Measurements from ENCODE around the gene ARL4A. TPM values are rescaled to one million over a fixed set of nuclear protein-coding genes. Genes with fewer than 3 reads are reported as not detected.
A peak's percentile ranks its signal among the peaks of the same experiment; 100 is the strongest.

Gene ARL4A
- total RNA-seq, 2 donors from 2014 or later, result 92.1 to 122 TPM

GRCh38 chr7:12694817-12695216, 7.4 kb downstream of the ARL4A start:
- no peaks in the 10 kb centered on the region for H3K9me3 ChIP-seq (ENCODE audit: control insufficient read depth, low read length, poor library complexity, severe bottlenecking)
- H3K4me3 Mint-ChIP-seq, result no peak overlapping the region
- peaks cover 18% of the 10 kb centered on the region for H3K4me1 Mint-ChIP-seq
- DNase-seq (no peak), ATAC-seq (no peak)
- H3K27ac Mint-ChIP-seq, result peak overlapping the region; percentile 53
- H3K27me3 Mint-ChIP-seq, result no peaks in the 10 kb centered on the region
- H3K36me3 Mint-ChIP-seq (ENCODE audit: low read depth), result no peaks in the 10 kb centered on the region

- Mint-ChIP-seq H3K4me1 (peaks cover 17% of the 10 kb centered on the region), H3K27me3 (no peaks in the 10 kb centered on the region), H3K4me3 (no peak overlapping the region), H3K27ac (peak overlapping the region; percentile 74), H3K36me3 (ENCODE audit: low read depth) (no peaks in the 10 kb centered on the region)
- no peaks in the 10 kb centered on the region for H3K9me3 ChIP-seq (ENCODE audit: control insufficient read depth, low read length, poor library complexity, severe bottlenecking)
- ATAC-seq (no peak), DNase-seq (no peak)
Measured at GRCh38 chr7:12695965-12696364, 8.5 kb downstream of the ARL4A start.

- ATAC-seq (no peak), DNase-seq (no peak)
- Mint-ChIP-seq H3K4me1 (peaks cover 6% of the 10 kb centered on the region), H3K36me3 (ENCODE audit: low read depth) (peaks cover 2% of the 10 kb centered on the region), H3K4me3 (no peak overlapping the region), H3K27ac (no peak overlapping the region), H3K27me3 (no peaks in the 10 kb centered on the region)
- H3K9me3 ChIP-seq (ENCODE audit: control insufficient read depth, low read length, poor library complexity, severe bottlenecking), result no peaks in the 10 kb centered on the region
Measured at GRCh38 chr7:12699299-12699698, 11.9 kb downstream of the ARL4A start.

GRCh38 chr7:12701433-12701832, 14.0 kb downstream of the ARL4A start:
- no peaks in the 10 kb centered on the region for H3K9me3 ChIP-seq (ENCODE audit: control insufficient read depth, low read length, poor library complexity, severe bottlenecking)
- no peak overlapping the region for H3K27ac Mint-ChIP-seq
- DNase-seq (no peak), ATAC-seq (no peak)
- no peak overlapping the region for H3K4me3 Mint-ChIP-seq
- no peaks in the 10 kb centered on the region for H3K27me3 Mint-ChIP-seq
- peaks cover 2% of the 10 kb centered on the region for H3K36me3 Mint-ChIP-seq (ENCODE audit: low read depth)
- H3K4me1 Mint-ChIP-seq, result peaks cover 3% of the 10 kb centered on the region

GRCh38 chr7:12703881-12704280, 16.4 kb downstream of the ARL4A start:
- H3K9me3 ChIP-seq (ENCODE audit: control insufficient read depth, low read length, poor library complexity, severe bottlenecking), result no peaks in the 10 kb centered on the region
- Mint-ChIP-seq H3K36me3 (ENCODE audit: low read depth) (peaks cover 2% of the 10 kb centered on the region), H3K27me3 (no peaks in the 10 kb centered on the region), H3K4me3 (no peak overlapping the region), H3K4me1 (peaks cover 3% of the 10 kb centered on the region), H3K27ac (no peak overlapping the region)
- DNase-seq, result no peak
- no peak for ATAC-seq

GRCh38 chr7:12705878-12706277, 18.4 kb downstream of the ARL4A start:
- DNase-seq, result no peak
- no peaks in the 10 kb centered on the region for H3K27me3 Mint-ChIP-seq
- H3K4me3 Mint-ChIP-seq, result no peak overlapping the region
- ATAC-seq, result no peak
- peaks cover 2% of the 10 kb centered on the region for H3K36me3 Mint-ChIP-seq (ENCODE audit: low read depth)
- peaks cover 3% of the 10 kb centered on the region for H3K4me1 Mint-ChIP-seq
- H3K27ac Mint-ChIP-seq, result no peak overlapping the region
- no peaks in the 10 kb centered on the region for H3K9me3 ChIP-seq (ENCODE audit: control insufficient read depth, low read length, poor library complexity, severe bottlenecking)

GRCh38 chr7:12706900-12707536, 19.6 kb downstream of the ARL4A start:
- H3K9me3 ChIP-seq (ENCODE audit: control insufficient read depth, low read length, poor library complexity, severe bottlenecking), result no peaks in the 10 kb centered on the region
- ATAC-seq, result no peak
- DNase-seq, result no peak
- no peak overlapping the region for H3K4me3 Mint-ChIP-seq
- H3K36me3 Mint-ChIP-seq (ENCODE audit: low read depth), result no peaks in the 10 kb centered on the region
- peaks cover 3% of the 10 kb centered on the region for H3K4me1 Mint-ChIP-seq
- H3K27me3 Mint-ChIP-seq, result no peaks in the 10 kb centered on the region
- H3K27ac Mint-ChIP-seq, result no peak overlapping the region

- DNase-seq, result no peak
- Mint-ChIP-seq H3K27ac (no peak overlapping the region), H3K4me1 (peaks cover 3% of the 10 kb centered on the region), H3K4me3 (no peak overlapping the region), H3K36me3 (ENCODE audit: low read depth) (no peaks in the 10 kb centered on the region), H3K27me3 (no peaks in the 10 kb centered on the region)
- no peaks in the 10 kb centered on the region for H3K9me3 ChIP-seq (ENCODE audit: control insufficient read depth, low read length, poor library complexity, severe bottlenecking)
- ATAC-seq, result no peak
Measured at GRCh38 chr7:12708314-12708713, 20.9 kb downstream of the ARL4A start.

GRCh38 chr7:12709726-12710502, 22.5 kb downstream of the ARL4A start:
- no peak for DNase-seq
- no peaks in the 10 kb centered on the region for H3K9me3 ChIP-seq (ENCODE audit: control insufficient read depth, low read length, poor library complexity, severe bottlenecking)
- Mint-ChIP-seq H3K27ac (no peak overlapping the region), H3K4me3 (no peak overlapping the region), H3K4me1 (peaks cover 3% of the 10 kb centered on the region), H3K27me3 (no peaks in the 10 kb centered on the region), H3K36me3 (ENCODE audit: low read depth) (no peaks in the 10 kb centered on the region)
- ATAC-seq, result no peak

GRCh38 chr7:12711124-12711523, 23.7 kb downstream of the ARL4A start:
- H3K9me3 ChIP-seq (ENCODE audit: control insufficient read depth, low read length, poor library complexity, severe bottlenecking), result no peaks in the 10 kb centered on the region
- no peak for ATAC-seq
- H3K36me3 Mint-ChIP-seq (ENCODE audit: low read depth), result no peaks in the 10 kb centered on the region
- peaks cover 3% of the 10 kb centered on the region for H3K4me1 Mint-ChIP-seq
- no peak overlapping the region for H3K4me3 Mint-ChIP-seq
- H3K27ac Mint-ChIP-seq, result no peak overlapping the region
- no peaks in the 10 kb centered on the region for H3K27me3 Mint-ChIP-seq
- DNase-seq, result no peak

- peaks cover 2% of the 10 kb centered on the region for H3K4me1 Mint-ChIP-seq
Measured at GRCh38 chr7:12712236-12712635, 24.8 kb downstream of the ARL4A start.

GRCh38 chr7:12713625-12714378, 26.4 kb downstream of the ARL4A start:
- DNase-seq (no peak), ATAC-seq (no peak)
- H3K27ac Mint-ChIP-seq, result peak overlapping the region; percentile 60
- H3K27me3 Mint-ChIP-seq, result no peaks in the 10 kb centered on the region
- peaks cover 6% of the 10 kb centered on the region for H3K4me1 Mint-ChIP-seq
- peaks cover 2% of the 10 kb centered on the region for H3K36me3 Mint-ChIP-seq (ENCODE audit: low read depth)
- no peaks in the 10 kb centered on the region for H3K9me3 ChIP-seq (ENCODE audit: control insufficient read depth, low read length, poor library complexity, severe bottlenecking)
- H3K4me3 Mint-ChIP-seq, result no peak overlapping the region

More at GRCh38 chr7:12712236-12712635, 24.8 kb downstream of the ARL4A start:
- H3K36me3 Mint-ChIP-seq (ENCODE audit: low read depth), result no peaks in the 10 kb centered on the region
- no peaks in the 10 kb centered on the region for H3K27me3 Mint-ChIP-seq
- no peak for ATAC-seq
- H3K27ac Mint-ChIP-seq, result no peak overlapping the region
- no peaks in the 10 kb centered on the region for H3K9me3 ChIP-seq (ENCODE audit: control insufficient read depth, low read length, poor library complexity, severe bottlenecking)
- DNase-seq, result no peak
- H3K4me3 Mint-ChIP-seq, result no peak overlapping the region

GRCh38 chr7:12714379-12714737, 26.9 kb downstream of the ARL4A start:
- H3K9me3 ChIP-seq (ENCODE audit: control insufficient read depth, low read length, poor library complexity, severe bottlenecking), result no peaks in the 10 kb centered on the region
- Mint-ChIP-seq H3K4me3 (no peak overlapping the region), H3K4me1 (peaks cover 6% of the 10 kb centered on the region), H3K27me3 (no peaks in the 10 kb centered on the region), H3K36me3 (ENCODE audit: low read depth) (peaks cover 2% of the 10 kb centered on the region), H3K27ac (peak overlapping the region; percentile 60)
- ATAC-seq (no peak), DNase-seq (no peak)
